A172 (cell line): ENCODE data around the gene TMPRSS13. TPM values are rescaled to one million over a fixed set of nuclear protein-coding genes. Genes with fewer than 3 reads are reported as not detected.
"Not testable (repeated sequence)": the region's sequence is repeated elsewhere in the genome, so short reads cannot be mapped to it uniquely, and the experiment has no call there.

Experiments used
- DNase-seq: peaks from one replicate; pipeline ENCODE4 v3.0.0-alpha.2; 2015; ENCODE audit warnings: low spot score
- total RNA-seq: library from RNA; depleted of rRNA; stranded (reverse); fragments of >200 nt; shearing (Covaris generic); gene quantifications from 2 replicates; pipeline ENCODE4 v1.2.3, GENCODE V29; 2014

The TMPRSS13 gene
- total RNA-seq, 1 experiment from 2014 or later, result not detected

GRCh38 chr11:117950993-117951961 is 22.1 kb upstream of the TMPRSS13 start:
- no peak for DNase-seq

- DNase-seq, result no peak
Observed at GRCh38 chr11:117950301-117950700, 21.1 kb upstream of the TMPRSS13 start.

- no peak for DNase-seq
Observed at GRCh38 chr11:117949062-117949461, 19.9 kb upstream of the TMPRSS13 start.

- DNase-seq, result not testable (repeated sequence)
Observed at GRCh38 chr11:117948466-117948865, 19.3 kb upstream of the TMPRSS13 start.

- not testable (repeated sequence) for DNase-seq
Observed at GRCh38 chr11:117947751-117948150, 18.5 kb upstream of the TMPRSS13 start.

- DNase-seq, result peak; percentile 86
Observed at GRCh38 chr11:117946842-117947526, 17.8 kb upstream of the TMPRSS13 start.

- no peak for DNase-seq
Observed at GRCh38 chr11:117946156-117946841, 17.1 kb upstream of the TMPRSS13 start.

GRCh38 chr11:117945047-117945810 is 16.0 kb upstream of the TMPRSS13 start:
- DNase-seq, result no peak

GRCh38 chr11:117944554-117944953 is 15.4 kb upstream of the TMPRSS13 start:
- no peak for DNase-seq

GRCh38 chr11:117941976-117942654 is 12.9 kb upstream of the TMPRSS13 start:
- no peak for DNase-seq

GRCh38 chr11:117941163-117941707 is 12.0 kb upstream of the TMPRSS13 start:
- peak; percentile 23 for DNase-seq

- DNase-seq, result no peak
Observed at GRCh38 chr11:117940736-117941135, 11.5 kb upstream of the TMPRSS13 start.

GRCh38 chr11:117936973-117937372 is 7.8 kb upstream of the TMPRSS13 start:
- DNase-seq, result no peak

- DNase-seq, result no peak
Observed at GRCh38 chr11:117934526-117935307, 5.5 kb upstream of the TMPRSS13 start.

- no peak for DNase-seq
Observed at GRCh38 chr11:117933930-117934329, 4.7 kb upstream of the TMPRSS13 start.

GRCh38 chr11:117933475-117933874 is 4.3 kb upstream of the TMPRSS13 start:
- DNase-seq, result no peak

GRCh38 chr11:117932947-117933346 is 3.7 kb upstream of the TMPRSS13 start:
- no peak for DNase-seq

GRCh38 chr11:117932426-117932825 is 3.2 kb upstream of the TMPRSS13 start:
- DNase-seq, result no peak

GRCh38 chr11:117931971-117932370 is 2.8 kb upstream of the TMPRSS13 start:
- no peak for DNase-seq
